H9 (cell line): ENCODE measurements around the gene LRP5. TPM values are rescaled to one million over a fixed set of nuclear protein-coding genes. Genes with fewer than 3 reads are reported as not detected.

Experiments
- DNase-seq: peaks from one replicate; pipeline ENCODE4 v3.0.0-alpha.2; 2017
- H2AFZ ChIP-seq: one replicate; pipeline ENCODE4 v1.6.1; 2013; ENCODE audit warnings: mild to moderate bottlenecking, low read length, control low read depth, moderate library complexity
- H2AK5ac ChIP-seq: 2 replicates; pipeline ENCODE4 v1.6.1; 2013; ENCODE audit warnings: low read length, control low read depth, mixed read lengths; ENCODE audit not compliant: insufficient read length
- H2BK120ac ChIP-seq: one replicate; pipeline ENCODE4 v1.6.1; 2013; ENCODE audit warnings: low read depth, mild to moderate bottlenecking, low read length, control low read depth, inconsistent platforms; ENCODE audit not compliant: poor library complexity, severe bottlenecking
- H2BK12ac ChIP-seq: 2 replicates; pipeline ENCODE4 v1.6.1; 2013; ENCODE audit warnings: low read length, control low read depth, mixed read lengths, low read depth; ENCODE audit not compliant: insufficient read length
- H2BK15ac ChIP-seq: 2 replicates; pipeline ENCODE4 v1.6.1; 2013; ENCODE audit warnings: low read depth, low read length, control low read depth
- H2BK20ac ChIP-seq: one replicate; pipeline ENCODE4 v1.6.1; 2013; ENCODE audit warnings: low read depth, mild to moderate bottlenecking, low read length, control low read depth, inconsistent platforms; ENCODE audit not compliant: poor library complexity, severe bottlenecking
- H2BK5ac ChIP-seq: 2 replicates; pipeline ENCODE4 v1.6.1; 2013; ENCODE audit warnings: low read length, control low read depth, mixed read lengths; ENCODE audit not compliant: insufficient read length
- H3K14ac ChIP-seq: 2 replicates; pipeline ENCODE4 v1.6.1; 2013; ENCODE audit warnings: low read length, control low read depth; ENCODE audit not compliant: insufficient read depth
- H3K18ac ChIP-seq: 2 replicates; pipeline ENCODE4 v1.6.1; 2013; ENCODE audit warnings: low read depth, mild to moderate bottlenecking, mixed read lengths, low read length, control low read depth; ENCODE audit not compliant: insufficient read length
- H3K23ac ChIP-seq: 2 replicates; pipeline ENCODE4 v1.6.1; 2013; ENCODE audit warnings: low read length, control low read depth, mixed read lengths, low read depth; ENCODE audit not compliant: insufficient read length
- H3K23me2 ChIP-seq: 2 replicates; pipeline ENCODE4 v1.6.1; 2013; ENCODE audit warnings: low read depth, mild to moderate bottlenecking, mixed read lengths, low read length, control low read depth; ENCODE audit not compliant: insufficient read length, poor library complexity, severe bottlenecking
- H3K27ac ChIP-seq: 2 replicates; pipeline ENCODE4 v1.5.1; 2013; ENCODE audit warnings: low read length, control low read depth, mixed read lengths, low read depth; ENCODE audit not compliant: insufficient read length
- H3K27me3 ChIP-seq: 2 replicates; pipeline ENCODE4 v1.6.1; 2013; ENCODE audit warnings: low read length, control low read depth, inconsistent platforms; ENCODE audit not compliant: insufficient read depth
- H3K4ac ChIP-seq: 2 replicates; pipeline ENCODE4 v1.6.1; 2013; ENCODE audit warnings: low read depth, mild to moderate bottlenecking, control low read depth, inconsistent platforms, low read length, moderate library complexity
- H3K4me1 ChIP-seq: 2 replicates; pipeline ENCODE4 v1.6.1; 2013; ENCODE audit warnings: low read length, control low read depth, inconsistent platforms; ENCODE audit not compliant: insufficient read depth
- H3K4me2 ChIP-seq: 2 replicates; pipeline ENCODE4 v1.6.1; 2013; ENCODE audit warnings: low read length, control low read depth, mixed read lengths; ENCODE audit not compliant: insufficient read length, insufficient read depth
- H3K56ac ChIP-seq: 2 replicates; pipeline ENCODE4 v1.6.1; 2013; ENCODE audit warnings: low read depth, mild to moderate bottlenecking, mixed read lengths, low read length, control low read depth; ENCODE audit not compliant: insufficient read length
- H3K79me1 ChIP-seq: 2 replicates; pipeline ENCODE4 v1.6.1; 2013; ENCODE audit warnings: low read depth, mild to moderate bottlenecking, moderate library complexity, low read length, control low read depth, inconsistent platforms; ENCODE audit not compliant: insufficient read depth, poor library complexity, severe bottlenecking
- H3K79me2 ChIP-seq: 2 replicates; pipeline ENCODE4 v1.6.1; 2013; ENCODE audit warnings: low read length, control low read depth, inconsistent platforms; ENCODE audit not compliant: insufficient read depth
- H3K9ac ChIP-seq: 2 replicates; pipeline ENCODE4 v1.6.1; 2013; ENCODE audit warnings: low read length, control low read depth, mixed read lengths; ENCODE audit not compliant: insufficient read length; ENCODE audit errors: extremely low read depth
- H3K9me3 ChIP-seq: one replicate; pipeline ENCODE4 v1.6.1; 2013; ENCODE audit warnings: low read depth, low read length, inconsistent platforms; ENCODE audit not compliant: control insufficient read depth
- H3T11ph ChIP-seq: one replicate; pipeline ENCODE4 v1.6.1; 2013; ENCODE audit warnings: mild to moderate bottlenecking, low read length, control low read depth, inconsistent platforms
- H4K20me1 ChIP-seq: one replicate; pipeline ENCODE4 v1.6.1; 2013; ENCODE audit not compliant: control insufficient read depth, insufficient read length, insufficient read depth
- H4K5ac ChIP-seq: 2 replicates; pipeline ENCODE4 v1.6.1; 2013; ENCODE audit warnings: low read depth, mild to moderate bottlenecking, mixed read lengths, low read length, control low read depth; ENCODE audit not compliant: insufficient read length
- H4K8ac ChIP-seq: replicated peaks from 2 replicates; pipeline ENCODE4 v1.6.1; 2013; ENCODE audit warnings: low read length, control low read depth, mixed read lengths, low read depth; ENCODE audit not compliant: insufficient read length
- H4K91ac ChIP-seq: 2 replicates; pipeline ENCODE4 v1.6.1; 2013; ENCODE audit warnings: low read depth, mild to moderate bottlenecking, moderate library complexity, mixed read lengths, low read length, control low read depth; ENCODE audit not compliant: insufficient read length
- H3K27ac Mint-ChIP-seq, 3 experiments: 2 replicates in 2 of 3; 3 replicates in 1 of 3; pipeline ENCODE4 v1.8.0; 2020 to 2021; ENCODE audit warnings: mixed read lengths in 3 of 3, mild to moderate bottlenecking in 1 of 3, moderate library complexity in 1 of 3
- H3K27me3 Mint-ChIP-seq: 2 replicates; pipeline ENCODE4 v1.8.0; 2021; ENCODE audit warnings: low read depth, mild to moderate bottlenecking, moderate library complexity, mixed read lengths
- H3K36me3 Mint-ChIP-seq, 3 experiments: 2 replicates in 2 of 3; 3 replicates in 1 of 3; pipeline ENCODE4 v1.8.0; 2020 to 2021; ENCODE audit warnings: low read depth in 3 of 3, mixed read lengths in 3 of 3; ENCODE audit not compliant: insufficient read depth in 1 of 3
- H3K4me1 Mint-ChIP-seq, 2 experiments: 2 replicates each; pipeline ENCODE4 v1.8.0; 2020; ENCODE audit warnings: mixed read lengths in 2 of 2
- H3K4me3 Mint-ChIP-seq, 2 experiments: 2 replicates in 1 of 2; 3 replicates in 1 of 2; pipeline ENCODE4 v1.8.0; 2020 to 2021; ENCODE audit warnings: mild to moderate bottlenecking in 2 of 2, mixed read lengths in 2 of 2, moderate library complexity in 1 of 2
- H3K9me3 Mint-ChIP-seq, 2 experiments: 2 replicates in 1 of 2; 3 replicates in 1 of 2; pipeline ENCODE4 v1.8.0; 2020; ENCODE audit warnings: mild to moderate bottlenecking in 2 of 2, mixed read lengths in 2 of 2, moderate library complexity in 1 of 2
- CTCF ChIP-seq: fragments of 200-600 bp; sonication (generic); conservative IDR thresholded peaks from 3 replicates; pipeline ENCODE4 v1.8.0; 2021; ENCODE audit warnings: antibody characterized with exemption, mild to moderate bottlenecking
- WGBS: extraction: QIAGEN DNeasy Blood & Tissue Kit; methylation state at CpG from one replicate; pipeline ENCODE4 v1.1.7; 2013; ENCODE audit warnings: missing lambda C conversion rate, low lambda C conversion rate, mixed read lengths; ENCODE audit not compliant: insufficient read length; ENCODE audit errors: extremely low coverage; 5-methylcytosine and 5-hydroxymethylcytosine counted together
- total RNA-seq: library from RNA; stranded (reverse); gene quantifications from 2 replicates; pipeline ENCODE4 v1.2.1, GENCODE V29; 2021

The LRP5 gene
- total RNA-seq, 1 experiment from 2014 or later: 38.4 TPM

GRCh38 chr11:68295940-68296339 is 16.5 kb upstream of the LRP5 start:
- Histone ChIP-seq H2BK120ac (no peak overlapping the region), H2BK15ac (no peak overlapping the region), H3K9me3 (no peaks in the 10 kb centered on the region), H3K27ac (no peak overlapping the region), H2BK5ac (no peak overlapping the region), H3K4ac (no peak overlapping the region), H3K79me2 (no peaks in the 10 kb centered on the region), H2AK5ac (no peak overlapping the region), H3K56ac (no peak overlapping the region), H3K23ac (no peak overlapping the region), H2BK20ac (no peak overlapping the region), H3K23me2 (no peaks in the 10 kb centered on the region), H3K14ac (no peak overlapping the region), H3K27me3 (no peaks in the 10 kb centered on the region), H4K5ac (no peak overlapping the region), H4K91ac (no peak overlapping the region), H4K8ac (no peak overlapping the region), H3K4me1 (no peaks in the 10 kb centered on the region; the same call in 1 of the 2 replicates), H2BK12ac (no peak overlapping the region), H3T11ph (no peak overlapping the region), H3K79me1 (no peaks in the 10 kb centered on the region), H4K20me1 (no peaks in the 10 kb centered on the region), H2AFZ (no peak overlapping the region), H3K9ac (no peak overlapping the region), H3K18ac (no peak overlapping the region), H3K4me2 (no peak overlapping the region)
- DNase-seq: no peak
- Mint-ChIP-seq H3K27ac (no peak overlapping the region), H3K36me3 (no peaks in the 10 kb centered on the region), H3K4me3 (no peak overlapping the region), H3K27me3 (peaks cover 2% of the 10 kb centered on the region), H3K9me3 (no peaks in the 10 kb centered on the region), H3K4me1 (peaks cover 0 to 2% of the 10 kb centered on the region in 2 experiments; a peak in 1 of 4 replicates)
- WGBS: no CpG with 5 or more reads among the region's 5 CpGs
- no peak for TF ChIP-seq CTCF
